Measurements from ENCODE around the gene TTLL12. TPM values are rescaled to one million over a fixed set of nuclear protein-coding genes. Genes with fewer than 3 reads are reported as not detected.
A peak's percentile ranks its signal among the peaks of the same experiment; 100 is the strongest.
"Not testable (repeated sequence)": the region's sequence is repeated elsewhere in the genome, so short reads cannot be mapped to it uniquely, and the experiment has no call there.

The TTLL12 gene
- total RNA-seq, 1 donor: 83.5 TPM

DNA sequence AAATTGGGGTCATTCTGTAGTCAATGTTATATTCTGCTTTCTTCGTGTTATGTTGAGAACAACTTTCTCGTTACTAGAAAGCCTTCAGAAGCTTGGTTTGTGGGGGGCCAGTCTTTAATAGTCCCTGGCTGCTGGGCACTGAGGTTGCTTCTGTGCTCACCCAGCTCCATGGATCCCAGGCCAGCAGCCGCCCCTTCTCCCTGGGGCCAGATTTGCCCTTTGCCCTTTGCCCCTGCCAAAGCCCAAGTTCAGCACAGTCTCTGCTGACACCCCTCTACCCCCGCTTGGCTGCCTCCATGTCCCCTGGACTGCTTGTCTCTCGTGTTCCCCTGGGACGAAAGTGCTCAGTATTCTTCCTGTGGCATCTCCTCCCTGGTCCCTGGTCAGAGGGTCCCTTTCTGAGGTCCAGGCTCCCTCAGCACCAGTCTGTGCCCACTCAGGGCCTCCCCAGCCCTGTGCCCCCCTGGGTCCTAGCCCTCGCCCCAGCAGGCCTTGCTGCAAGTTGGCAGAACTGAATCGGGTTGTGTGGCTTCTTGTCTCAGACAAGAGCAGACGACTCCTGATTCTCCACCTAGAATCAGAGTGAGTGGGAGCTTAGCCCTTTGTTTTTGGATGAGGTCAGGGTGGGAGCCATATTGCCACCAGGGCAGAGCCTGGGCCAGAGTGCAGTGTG is 28.9 kb downstream of the TTLL12 start:
- no peak for DNase-seq (ENCODE audit: low read depth in 2 of 3, low spot score in 2 of 3)

DNA sequence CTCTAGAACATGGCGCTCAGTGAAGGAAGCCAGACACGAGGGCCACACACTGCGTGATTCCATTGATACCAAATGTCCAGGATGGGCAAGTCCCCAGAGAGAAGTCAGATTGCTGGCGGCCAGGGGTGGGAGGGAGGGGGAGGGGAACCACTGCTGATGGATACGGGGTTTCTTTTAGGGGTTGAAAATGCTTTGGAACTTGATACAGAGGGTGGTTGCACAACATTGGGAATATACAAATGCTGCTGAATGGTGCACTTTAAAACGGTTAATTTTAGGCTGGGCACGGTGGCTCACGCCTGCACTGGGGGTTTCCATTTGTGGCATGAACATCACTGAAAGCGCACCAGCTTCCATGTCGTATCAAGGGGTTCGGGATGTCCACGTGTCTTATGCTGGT is 30.5 kb downstream of the TTLL12 start:
- no peak for DNase-seq (ENCODE audit: low read depth in 2 of 3, low spot score in 2 of 3)

DNA sequence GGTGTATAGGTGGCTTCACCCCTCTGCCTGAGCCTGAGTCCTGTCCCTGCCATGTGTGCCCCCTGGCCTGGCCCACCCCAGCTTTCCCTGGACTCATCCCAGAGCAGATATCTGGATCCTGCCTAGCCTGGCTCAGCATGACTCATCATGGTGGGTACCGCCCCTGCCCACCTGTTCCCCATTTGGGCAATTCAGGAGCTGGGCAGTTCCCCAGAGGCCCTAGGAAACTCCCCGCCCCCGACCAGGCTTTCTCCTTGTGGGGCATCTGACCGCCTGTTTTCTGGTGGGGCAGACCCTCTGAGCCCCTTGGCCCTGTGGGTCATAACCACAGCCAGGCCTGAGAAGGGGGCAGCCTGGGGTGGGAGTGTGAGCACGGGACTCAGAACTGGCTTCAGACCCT is 31.1 kb downstream of the TTLL12 start:
- DNase-seq (ENCODE audit: low read depth in 2 of 3, low spot score in 2 of 3): no peak

DNA sequence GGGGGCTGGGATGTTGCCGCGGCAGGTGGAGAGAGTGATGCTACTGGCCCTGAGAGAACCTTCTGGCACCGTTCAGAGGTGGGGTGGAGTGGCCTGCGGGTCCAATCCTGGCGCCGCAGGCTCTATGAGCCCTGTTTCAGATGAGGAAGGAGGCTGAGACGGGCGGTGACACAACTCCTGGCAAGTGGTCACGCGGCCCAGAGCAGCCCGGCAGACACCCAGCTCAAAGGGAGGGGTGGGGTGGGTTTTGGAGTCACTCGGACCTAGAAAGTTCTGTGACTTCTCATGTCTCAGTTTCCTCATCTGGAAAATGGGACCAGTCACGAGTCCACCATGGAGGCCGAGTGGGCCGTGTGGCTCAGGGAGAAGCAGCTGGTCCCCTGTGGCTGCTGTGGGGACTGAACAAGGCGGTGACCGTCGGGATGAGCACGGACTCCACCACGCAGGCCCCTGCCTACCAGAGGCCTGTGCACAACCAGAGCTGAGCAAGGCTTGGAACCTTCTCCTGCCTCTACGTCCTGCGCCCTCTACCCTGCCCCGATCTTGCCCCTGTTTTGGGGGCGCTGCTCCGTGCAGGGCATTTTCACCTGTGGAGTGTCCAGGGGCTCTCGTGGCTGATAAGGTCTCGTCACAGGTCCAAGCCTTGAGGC is 31.9 kb downstream of the TTLL12 start:
- DNase-seq (ENCODE audit: low read depth in 2 of 3, low spot score in 2 of 3): no peak

DNA sequence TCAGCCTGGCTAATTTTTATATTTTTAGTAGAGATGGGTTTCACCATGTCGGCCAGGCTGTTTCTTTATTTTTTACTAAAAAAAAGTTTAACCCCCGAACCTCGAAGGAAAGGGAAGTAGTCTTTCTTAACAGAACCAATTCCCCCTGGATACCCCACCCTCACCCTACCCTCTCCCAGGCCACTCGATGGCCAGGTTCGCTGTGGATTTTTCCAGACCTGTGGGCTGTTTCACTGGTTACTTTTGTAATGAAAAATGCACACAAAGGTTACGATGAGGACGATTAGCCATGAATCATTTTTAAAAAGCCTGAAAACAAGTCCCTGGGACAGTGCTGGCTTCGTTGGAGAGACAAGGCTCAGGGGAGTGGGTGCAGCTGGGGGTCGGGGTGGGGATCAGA is 33.0 kb downstream of the TTLL12 start:
- no peak for DNase-seq (ENCODE audit: low read depth in 2 of 3, low spot score in 2 of 3)

DNA sequence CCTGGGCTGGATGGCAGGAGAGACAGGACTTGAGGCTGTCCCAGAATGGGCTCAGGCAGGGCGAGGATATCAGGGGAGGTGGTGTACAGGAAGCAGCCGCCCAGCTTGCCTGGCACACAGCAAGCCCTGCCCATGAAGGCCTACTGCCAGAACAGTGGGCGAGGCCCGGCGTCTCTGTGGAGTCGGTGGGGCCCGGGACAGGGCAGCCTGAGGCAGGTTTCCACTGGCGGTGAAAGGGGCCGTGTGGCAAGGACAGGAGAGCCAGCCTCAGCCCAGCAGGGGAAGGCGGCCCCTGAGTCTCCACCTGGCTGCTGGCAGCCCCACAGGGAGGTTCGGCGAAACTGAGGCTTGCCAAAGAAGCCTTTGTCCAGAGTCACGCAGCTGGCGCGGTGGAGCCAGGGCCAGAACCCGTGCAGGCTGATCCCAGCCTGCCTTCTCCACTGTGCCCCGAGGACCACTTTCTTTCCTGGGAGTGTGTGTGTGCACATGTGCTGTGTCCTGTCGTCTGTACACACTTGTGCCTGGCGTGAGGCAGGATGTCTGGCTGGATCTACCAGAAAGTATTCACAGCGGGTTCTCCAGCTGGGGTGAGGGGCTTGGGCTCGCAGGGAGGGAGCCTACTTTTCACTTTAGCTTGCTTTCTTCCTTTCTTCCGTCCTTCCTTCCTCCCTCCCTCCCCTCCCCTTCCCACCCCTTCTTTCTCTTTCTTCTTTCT is 34.4 kb downstream of the TTLL12 start:
- peak in 2 of 3 donors; percentile 54 to 73 for DNase-seq (ENCODE audit: low read depth in 2 of 3, low spot score in 2 of 3)

DNA sequence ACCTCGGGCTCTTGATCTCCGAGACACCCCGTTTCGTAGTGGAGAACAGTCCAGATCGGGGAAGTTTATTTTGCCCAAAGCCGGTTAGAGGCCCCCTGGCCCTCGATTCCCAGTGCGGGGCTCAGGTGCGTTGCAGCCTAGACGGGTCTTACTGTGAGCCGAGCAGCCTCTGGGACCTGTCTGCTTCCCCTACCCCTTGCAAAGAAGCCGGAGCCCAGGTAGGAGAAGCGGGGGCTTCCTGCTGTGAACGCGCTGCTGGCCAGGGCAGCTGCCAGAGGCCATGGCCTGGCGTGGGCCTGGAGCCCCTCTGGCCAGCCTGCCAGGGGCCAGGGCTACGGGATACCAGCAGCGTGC is 35.0 kb downstream of the TTLL12 start:
- no peak for DNase-seq (ENCODE audit: low read depth in 2 of 3, low spot score in 2 of 3)

DNA sequence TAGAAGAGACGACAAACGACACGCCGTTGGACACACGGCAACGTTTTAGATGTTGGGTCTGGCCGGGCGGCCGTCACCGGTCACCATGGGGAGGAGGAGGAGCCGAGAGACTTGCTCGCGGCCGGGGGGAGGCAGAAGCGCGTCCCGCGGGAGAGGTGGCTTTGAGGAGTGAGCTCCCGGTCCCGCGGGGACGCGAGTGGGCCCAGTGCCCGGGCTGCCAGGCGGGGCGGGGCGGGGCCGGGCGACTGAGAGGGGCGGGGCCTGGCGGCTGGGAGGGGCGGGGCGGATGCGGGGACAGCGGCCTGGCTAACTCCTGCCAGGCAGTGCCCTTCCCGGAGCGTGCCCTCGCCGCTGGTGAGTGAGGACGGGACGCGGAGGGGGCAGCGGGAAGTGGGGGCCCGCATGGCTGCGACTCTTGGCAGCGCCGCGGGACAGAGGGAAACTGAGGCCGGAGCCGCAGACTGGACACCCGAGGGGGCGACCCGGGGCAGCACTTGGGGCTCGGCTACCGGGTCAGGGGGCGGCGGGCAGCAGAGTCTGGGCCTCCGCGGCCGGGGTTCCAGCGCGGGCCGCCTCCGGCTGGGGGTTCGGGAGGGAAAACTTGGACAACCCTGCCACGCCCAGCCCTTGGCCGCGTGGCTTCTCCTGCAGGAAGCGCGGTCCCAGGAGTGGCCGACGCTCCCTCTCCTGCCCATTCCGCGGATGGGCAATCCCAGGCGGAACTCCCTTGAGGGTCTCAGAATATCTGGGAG is 35.5 kb downstream of the TTLL12 start, which contains the start of gene TSPO:
TSS of gene TSPO (plus strand) at position 309 of the 752 bp plus-strand sequence. CDS start 7,680 bp downstream, outside the sequence.
- DNase-seq (ENCODE audit: low read depth in 2 of 3, low spot score in 2 of 3): no peak

DNA sequence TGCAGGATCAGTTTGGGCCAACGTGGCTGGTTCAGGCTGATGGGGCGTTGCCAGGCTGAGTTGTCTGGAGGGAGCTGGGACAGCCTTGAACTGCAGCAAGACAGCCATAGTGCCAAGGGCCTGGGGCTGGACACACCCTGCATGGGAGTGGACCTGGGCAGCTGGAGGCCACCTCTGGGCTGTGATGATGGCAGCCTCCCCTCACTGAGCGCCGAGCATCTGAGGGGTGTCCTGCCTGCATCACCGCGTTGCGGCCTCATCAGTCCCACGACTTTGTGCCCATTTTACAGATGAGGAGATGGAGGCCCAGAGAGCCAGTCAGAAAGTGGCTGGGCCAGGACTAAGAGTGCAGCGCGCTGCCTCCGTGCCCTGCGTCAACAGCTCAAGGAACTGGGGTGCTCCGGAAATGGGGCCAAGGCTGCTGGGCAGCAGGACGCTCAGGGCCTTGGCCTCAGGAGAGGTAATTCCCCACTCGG is 36.2 kb downstream of the TTLL12 start:
- DNase-seq (ENCODE audit: low read depth in 2 of 3, low spot score in 2 of 3): no peak

DNA sequence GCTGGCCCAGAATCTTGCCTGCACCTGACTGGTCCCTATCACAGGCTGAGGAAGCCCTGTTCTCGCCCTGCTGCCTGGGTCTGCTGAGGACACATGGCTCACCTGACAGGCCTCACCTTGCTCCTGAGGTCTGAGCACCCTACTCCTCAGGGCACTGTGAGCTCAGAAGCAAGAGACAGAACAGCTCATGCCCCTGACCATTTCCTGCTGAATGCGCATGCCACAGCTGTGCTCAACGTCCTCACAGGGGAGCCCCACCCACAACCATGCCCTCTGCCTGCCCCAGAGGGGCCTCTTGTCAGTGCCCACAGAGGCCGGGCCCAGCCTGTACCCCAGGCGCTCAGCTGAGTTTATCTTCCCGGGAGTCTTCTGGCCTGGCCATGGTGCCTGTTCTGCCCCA is 38.4 kb downstream of the TTLL12 start:
- no peak for DNase-seq (ENCODE audit: low read depth in 2 of 3, low spot score in 2 of 3)

DNA sequence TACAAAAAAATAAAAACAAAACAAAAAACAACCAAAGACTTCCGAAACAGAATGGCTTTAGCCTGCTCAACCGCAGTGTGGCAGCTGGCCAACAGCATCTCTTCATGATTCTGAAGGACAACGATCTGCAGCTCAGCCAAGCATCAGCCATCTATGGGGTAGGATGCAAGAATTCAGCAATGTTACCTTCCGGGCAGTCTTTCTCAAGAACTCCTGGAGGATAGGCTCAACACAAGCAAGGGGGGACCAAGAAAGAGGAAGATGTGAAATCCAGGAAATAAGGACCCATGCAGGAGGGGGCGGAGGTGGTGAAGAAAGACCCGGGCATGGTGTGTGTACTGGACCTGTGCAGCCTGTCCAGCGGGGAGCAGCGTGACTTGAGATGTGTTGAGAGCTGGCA is 39.1 kb downstream of the TTLL12 start:
- peak in 2 of 3 donors; percentile 57 to 73 for DNase-seq (ENCODE audit: low read depth in 2 of 3, low spot score in 2 of 3)

DNA sequence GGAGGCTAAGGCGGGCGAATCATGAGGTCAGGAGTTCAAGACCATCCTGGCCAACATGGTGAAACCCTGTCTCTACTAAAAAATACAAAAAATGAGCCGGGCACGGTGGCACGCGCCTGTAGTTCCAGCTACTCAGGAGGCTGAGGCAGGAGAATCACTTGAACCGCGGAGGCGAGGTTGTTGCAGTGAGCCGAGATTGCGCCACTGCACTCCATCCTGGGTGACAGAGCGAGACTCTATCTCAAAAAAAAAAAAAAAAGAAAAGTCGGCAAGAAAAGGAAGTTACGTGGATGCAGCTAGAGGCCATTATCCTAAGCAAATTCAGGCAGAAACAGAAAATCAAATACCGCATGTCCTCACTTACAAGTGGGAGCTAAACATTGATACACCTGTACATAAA is 40.6 kb downstream of the TTLL12 start:
- DNase-seq (ENCODE audit: low read depth in 2 of 3, low spot score in 2 of 3): not testable (repeated sequence)

DNA sequence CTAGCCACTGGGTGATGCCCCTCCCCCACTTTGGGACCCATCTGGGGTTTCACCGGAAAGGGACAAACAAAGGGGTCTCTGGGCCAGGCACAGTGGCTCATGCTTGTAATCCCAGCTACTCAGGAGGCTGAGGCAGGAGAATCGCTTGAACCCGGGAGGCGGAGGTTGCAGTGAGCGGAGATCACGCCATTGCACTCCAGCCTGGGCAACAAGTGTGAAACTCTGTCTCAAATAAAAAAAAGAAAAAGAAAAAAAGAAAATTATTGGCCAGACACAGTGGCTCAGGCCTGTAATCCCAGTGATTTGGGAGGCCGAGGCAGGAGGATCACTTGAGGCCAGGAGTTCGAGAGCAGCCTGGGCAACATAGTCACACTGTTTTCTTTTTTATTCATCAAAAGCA is 41.6 kb downstream of the TTLL12 start:
- DNase-seq (ENCODE audit: low read depth in 2 of 3, low spot score in 2 of 3): not testable (repeated sequence)

DNA sequence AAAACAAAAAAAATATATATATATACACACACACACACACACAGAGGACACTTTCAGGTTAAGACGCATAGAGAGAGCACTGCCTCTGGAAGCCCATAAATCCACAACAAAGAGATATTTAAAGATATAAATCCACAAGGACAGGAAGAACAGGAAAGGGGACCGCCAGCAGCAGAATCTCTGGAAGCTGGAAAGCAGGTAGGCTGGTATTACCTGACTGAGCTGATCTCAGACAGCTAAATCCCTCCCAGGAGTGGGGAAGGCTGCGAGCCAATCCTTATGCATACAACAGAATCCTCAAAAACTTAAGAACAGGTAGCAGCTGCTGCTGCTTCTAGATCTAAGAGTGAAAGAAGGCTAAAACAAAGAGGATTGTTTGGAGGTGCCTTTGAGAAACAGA is 42.0 kb downstream of the TTLL12 start:
- DNase-seq (ENCODE audit: low read depth in 2 of 3, low spot score in 2 of 3): no peak

DNA sequence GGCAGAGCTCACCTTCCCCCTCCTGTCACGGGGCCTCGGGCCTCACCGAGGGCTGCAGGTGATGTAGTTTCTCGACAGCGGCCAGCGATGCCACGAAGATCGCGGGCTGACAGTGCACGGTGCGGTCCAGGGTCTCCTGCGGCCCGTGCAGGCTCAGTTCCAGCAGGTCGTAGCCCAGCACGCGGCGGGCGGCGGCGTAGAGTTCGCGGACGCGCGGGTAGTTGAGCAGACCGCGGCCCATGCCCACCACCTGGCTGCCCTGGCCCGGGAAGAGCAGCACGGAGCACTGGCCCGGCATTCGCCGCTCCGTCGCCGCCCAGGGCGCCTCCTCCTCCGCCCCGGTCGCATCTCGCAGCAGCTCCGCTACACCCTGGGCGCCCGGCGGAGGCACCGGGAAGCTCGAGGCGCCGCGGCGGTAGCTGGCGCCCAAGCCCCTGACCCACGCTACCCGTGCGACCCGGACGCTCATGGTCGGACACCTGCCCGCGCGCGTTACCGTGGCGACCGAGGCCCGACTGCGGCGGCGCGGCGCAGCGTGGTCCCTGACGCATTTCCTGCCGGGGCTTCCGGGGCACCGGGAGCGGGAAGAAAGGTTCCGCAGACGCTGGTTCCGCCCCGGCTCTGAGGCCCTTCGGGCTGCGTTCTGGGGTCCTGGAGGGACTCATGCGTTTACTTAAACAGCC is 43.9 kb downstream of the TTLL12 start, which contains the start of gene MCAT:
TSS of gene MCAT (minus strand) at position 519 of the 683 bp plus-strand sequence. CDS start at position 469, 50 bp downstream.
- peak; percentile 58 to 71 (median 70) for DNase-seq (ENCODE audit: low read depth in 2 of 3, low spot score in 2 of 3)

DNA sequence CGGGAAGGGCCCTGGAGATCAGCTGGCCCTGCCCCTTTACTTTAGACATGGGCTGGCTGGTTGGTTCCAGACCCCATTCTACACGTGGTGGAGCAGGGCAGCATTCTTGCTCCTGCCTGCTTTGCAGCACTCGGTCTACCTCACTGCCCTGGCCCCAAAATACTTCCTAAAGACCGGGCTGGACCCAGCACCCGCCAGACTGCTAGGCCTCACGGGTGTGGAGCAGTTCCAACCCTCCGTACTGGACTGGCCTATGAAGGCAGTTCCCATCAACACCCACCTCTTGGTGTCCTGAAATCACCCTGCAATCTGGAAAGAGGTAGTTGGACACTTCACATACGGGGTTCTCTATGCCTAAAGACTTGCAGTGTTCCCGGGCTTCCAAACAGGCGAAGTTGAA is 50.1 kb downstream of the TTLL12 start:
- DNase-seq (ENCODE audit: low read depth in 2 of 3, low spot score in 2 of 3): no peak

DNA sequence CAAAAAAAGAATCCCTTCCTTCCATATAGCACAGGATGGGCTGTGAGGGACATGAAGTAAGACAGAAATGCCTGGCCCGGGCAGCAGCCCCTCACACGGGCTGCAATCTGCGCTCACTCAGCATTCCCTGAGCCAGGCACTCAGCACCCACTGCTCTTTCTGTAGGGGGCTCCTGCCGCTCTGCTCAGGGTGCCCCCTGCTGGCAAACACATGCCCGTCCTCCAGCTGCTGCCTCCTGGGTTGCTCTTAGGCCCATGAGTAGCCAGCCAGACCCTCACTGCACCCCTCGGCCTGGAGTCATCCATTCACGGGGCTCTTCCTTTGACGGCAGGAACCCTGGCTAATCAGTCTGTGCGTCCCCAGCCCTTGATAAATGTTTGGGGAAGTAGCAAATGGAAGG is 50.7 kb downstream of the TTLL12 start:
- peak in 2 of 3 donors; percentile 66 to 68 for DNase-seq (ENCODE audit: low read depth in 2 of 3, low spot score in 2 of 3)

DNA sequence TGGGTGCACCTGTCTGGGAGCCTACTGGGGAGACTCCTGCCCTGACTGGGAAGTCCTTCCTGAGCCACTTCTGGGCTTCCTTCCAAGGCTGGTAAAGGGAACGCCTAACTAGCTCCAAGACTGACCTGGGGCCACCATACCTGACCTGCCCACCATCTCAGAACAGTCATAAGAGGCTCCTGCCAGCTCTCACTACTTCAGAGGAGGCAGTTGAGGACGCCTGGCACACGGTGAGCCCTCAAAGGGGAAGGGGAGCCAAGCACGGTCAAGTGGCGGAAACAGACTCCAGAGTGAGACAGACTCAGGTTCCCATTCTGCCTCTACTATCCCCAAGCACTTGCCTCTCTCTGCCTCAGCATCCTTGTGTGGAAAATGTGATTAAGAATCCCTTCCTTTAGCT is 51.4 kb downstream of the TTLL12 start:
- no peak for DNase-seq (ENCODE audit: low read depth in 2 of 3, low spot score in 2 of 3)

DNA sequence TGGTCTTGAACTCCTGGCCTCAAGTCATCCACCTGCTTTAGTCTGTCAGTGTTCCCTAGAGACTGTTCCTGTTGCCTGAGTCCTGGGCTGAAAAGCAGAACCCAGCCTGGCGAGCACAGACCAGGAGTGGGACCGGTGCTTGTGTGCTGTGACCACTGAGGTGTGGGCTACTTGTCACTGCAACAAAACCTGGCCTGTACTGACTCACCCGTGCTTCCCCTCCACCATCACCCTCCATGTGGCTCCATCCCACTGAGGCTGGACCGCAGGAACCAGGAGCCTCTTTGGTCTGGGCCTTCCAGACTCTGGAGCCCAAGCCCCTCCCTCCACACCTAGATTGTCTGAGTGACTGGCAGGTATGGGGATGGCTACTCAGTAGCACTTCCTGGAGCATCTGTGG is 52.4 kb downstream of the TTLL12 start:
- DNase-seq (ENCODE audit: low read depth in 2 of 3, low spot score in 2 of 3): no peak

DNA sequence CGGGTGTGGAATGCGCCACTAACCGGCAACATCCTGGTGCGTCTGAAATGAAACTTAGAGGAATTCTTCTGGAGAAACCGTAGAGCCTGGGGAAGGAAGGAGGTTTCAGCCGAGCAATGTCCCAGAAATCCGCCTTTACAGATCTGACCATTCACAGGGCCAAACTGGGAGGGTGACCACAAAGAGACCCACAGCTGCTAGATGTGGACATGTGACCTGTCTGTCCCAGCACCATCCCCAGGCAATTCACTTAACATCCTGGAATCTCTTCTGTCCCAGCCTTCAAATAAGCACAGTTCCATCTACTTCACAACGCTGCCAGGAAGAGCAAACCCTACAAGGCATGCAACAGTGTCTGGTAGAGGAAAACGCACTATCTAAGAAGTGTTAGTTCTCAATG is 53.5 kb downstream of the TTLL12 start:
- DNase-seq (ENCODE audit: low read depth in 2 of 3, low spot score in 2 of 3): no peak

All from hematopoietic multipotent progenitor cell (in vitro differentiated cells).